NCI-H460 (cell line): ENCODE results near the gene CDC37L1. TPM values are rescaled to one million over a fixed set of nuclear protein-coding genes. Genes with fewer than 3 reads are reported as not detected.
A peak's percentile ranks its signal among the peaks of the same experiment; 100 is the strongest.
"Not testable (repeated sequence)": the region's sequence is repeated elsewhere in the genome, so short reads cannot be mapped to it uniquely, and the experiment has no call there.

Experiments used
- DNase-seq: peaks from one replicate; pipeline ENCODE4 v3.0.0-alpha.2; 2016; ENCODE audit warnings: low read depth; ENCODE audit errors: extremely low read depth
- total RNA-seq: library from RNA; depleted of rRNA; stranded (reverse); fragments of >200 nt; shearing (Covaris generic); gene quantifications from 2 replicates; pipeline ENCODE4 v1.2.3, GENCODE V29; 2014; rRNA removed

The CDC37L1 gene
- total RNA-seq, 1 experiment from 2014 or later = 12.0 TPM

DNA sequence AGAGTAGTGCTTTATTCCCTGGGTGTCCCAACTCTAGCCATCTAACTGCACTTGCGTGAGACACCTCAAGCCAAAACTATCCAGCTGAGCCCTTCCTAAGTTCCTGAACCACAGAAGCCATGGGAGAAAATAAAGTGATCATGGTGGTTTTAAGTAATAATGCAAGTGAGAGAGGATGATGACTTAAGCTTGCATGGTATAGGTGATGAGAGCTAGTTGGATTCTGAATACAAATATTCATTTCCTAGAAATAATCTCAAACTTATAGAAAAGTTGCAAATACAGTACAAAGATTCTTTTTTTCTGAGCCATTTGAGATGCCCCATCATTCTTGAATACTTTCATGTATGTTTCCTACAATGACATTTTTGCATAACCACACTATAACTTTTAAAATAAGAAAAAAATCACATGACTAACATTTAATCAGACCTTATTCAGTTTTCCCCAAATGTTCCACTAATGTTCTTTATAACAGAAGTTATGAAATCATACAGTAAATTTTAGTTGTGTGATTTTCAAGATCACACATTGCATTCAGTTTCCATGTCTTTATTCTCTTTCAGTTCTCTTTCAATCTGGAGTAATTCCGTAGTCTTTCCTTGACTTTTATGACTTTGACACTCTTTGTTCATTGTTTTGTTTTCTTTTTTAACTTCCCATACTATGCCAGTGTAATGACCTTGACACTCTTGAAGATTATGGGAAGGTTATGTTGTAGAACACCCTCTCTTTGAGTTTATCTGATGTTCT lies 67.1 kb downstream of the CDC37L1 start:
- no peak for DNase-seq

DNA sequence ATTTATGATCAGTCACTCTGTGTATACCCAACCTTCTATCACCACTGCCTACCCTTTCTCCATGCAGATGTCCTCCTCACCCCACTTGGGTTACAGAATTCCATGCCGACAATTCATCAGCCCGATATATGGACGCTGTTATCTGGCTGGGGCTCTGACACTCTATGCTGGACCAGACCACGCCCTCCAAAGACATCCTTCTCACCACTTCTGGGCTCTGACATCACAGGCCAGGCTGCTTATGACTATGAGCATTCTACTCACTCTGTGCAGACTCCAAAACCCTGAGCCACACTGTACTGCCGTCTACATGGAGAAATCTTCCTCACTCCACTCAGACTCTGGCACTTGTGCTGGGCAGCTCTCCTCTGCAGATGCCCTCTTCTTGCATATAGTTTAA lies 69.2 kb downstream of the CDC37L1 start:
- DNase-seq = no peak

DNA sequence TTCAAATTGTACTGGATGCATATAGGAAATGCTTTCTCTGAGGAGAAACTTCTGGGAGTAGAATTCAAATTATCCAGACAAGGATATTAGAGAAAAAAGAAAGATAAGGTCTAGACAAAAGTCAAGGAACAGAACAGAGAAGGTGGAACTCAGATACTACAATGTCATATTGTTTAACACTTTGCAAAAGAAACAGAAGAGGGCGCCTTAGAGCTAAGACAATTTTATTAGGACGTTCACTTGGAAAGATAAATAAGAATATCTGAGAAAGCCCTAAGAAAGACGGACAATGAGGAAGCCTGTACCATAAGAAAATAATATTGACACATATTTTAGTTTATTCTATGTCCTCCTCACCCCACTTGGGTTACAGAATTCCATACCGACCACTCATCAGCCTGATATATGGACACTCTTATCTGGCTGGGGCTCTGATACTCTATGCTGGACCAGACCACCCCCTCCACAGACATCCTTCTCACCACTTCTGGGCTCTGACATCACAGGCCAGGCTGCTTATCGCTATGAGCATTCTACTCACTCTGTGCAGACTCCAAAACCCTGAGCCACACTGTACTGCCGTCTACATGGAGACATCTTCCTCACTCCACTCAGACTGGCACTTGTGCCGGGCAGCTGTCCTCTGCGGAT lies 70.8 kb downstream of the CDC37L1 start:
- peak; percentile 40 for DNase-seq

DNA sequence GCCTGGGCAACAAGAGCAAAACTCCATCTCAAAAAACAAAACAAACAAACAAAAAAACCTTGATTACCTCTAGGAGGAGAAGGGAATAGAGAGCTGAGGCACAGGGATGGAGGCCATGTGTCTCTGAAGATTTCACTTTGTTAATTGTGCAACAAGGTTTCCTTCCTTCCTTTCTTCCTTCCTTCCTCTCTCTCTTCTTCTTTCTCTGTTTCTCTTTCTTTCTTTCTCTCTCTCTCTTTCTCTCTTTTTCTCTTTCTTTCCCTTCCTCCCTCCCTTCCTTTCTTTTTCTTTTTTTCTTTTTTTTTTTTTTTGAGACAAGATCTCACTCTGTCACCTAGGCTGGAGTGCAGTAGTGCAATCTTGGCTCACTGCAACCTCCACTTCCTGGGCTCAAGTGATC lies 75.2 kb downstream of the CDC37L1 start:
- not testable (repeated sequence) for DNase-seq

DNA sequence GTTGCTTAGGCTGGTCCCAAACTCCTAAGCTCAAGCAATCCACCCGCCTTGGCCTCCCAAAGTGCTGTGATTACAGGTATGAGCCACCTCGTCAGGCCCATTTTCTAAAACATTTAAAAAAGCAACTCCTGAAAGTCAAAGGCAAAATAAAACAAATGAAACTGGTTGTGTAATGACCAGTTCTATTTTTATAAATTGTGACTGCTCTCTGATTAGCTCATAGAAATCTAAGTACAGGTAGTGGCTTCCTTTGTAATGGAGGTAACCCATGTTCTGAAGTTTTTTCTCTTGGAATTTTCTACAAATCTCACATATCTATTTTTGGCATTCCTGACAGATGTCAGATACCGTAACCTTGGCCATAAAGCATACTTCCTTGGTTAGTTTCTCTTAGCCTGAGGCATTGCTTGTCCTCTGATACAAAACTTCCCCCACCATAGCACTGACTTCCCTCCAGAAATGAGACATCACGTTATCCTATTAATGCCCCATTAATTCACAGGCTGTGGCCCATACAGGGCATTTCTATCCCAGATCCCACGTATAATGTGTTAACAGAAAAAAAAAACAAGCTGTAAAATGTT lies 75.7 kb downstream of the CDC37L1 start:
- DNase-seq = no peak

DNA sequence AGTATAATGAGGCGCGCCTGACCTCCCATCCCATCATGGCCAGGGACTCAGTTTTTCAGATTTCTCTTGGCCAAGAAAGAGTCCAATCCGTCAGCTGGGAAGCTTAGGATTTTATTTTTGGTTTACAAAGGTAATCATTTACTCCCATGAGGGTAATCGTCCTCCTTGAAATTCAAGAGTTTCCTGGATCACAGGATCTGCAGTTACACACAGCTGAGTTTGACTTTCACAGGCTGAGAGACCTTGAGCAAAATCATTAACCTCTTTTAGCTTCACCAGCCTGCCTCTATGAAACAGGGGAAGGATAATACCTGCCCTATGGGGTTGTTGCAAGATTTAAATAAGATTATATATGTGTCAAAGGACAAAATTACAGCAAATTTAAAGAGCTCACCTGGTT lies 77.1 kb downstream of the CDC37L1 start:
- DNase-seq = no peak

Other genes with a start within 250 kb of the CDC37L1 start
- gene SLC1A1, start 189.1 kb upstream of the CDC37L1 start, total RNA-seq = 0.10 TPM in 1 of 2 replicates, not detected in the other
- gene PLPP6, start 17.3 kb upstream of the CDC37L1 start, total RNA-seq = 5.2 and 5.4 TPM in 2 replicates
- not detected in 2 replicates for gene SPATA6L, start 13.1 kb upstream of the CDC37L1 start, total RNA-seq
- gene AK3, start 61.6 kb downstream of the CDC37L1 start, total RNA-seq = 21.6 and 21.9 TPM in 2 replicates
- 22.1 and 25.4 TPM in 2 replicates for gene RCL1, start 113.4 kb downstream of the CDC37L1 start, total RNA-seq